Smooth muscle cell (in vitro differentiated cells): ENCODE data around the gene PRAC1. TPM values are rescaled to one million over a fixed set of nuclear protein-coding genes. Genes with fewer than 3 reads are reported as not detected.

Experiments used
- DNase-seq: peaks from one replicate; lab custom pipeline; 2025; ENCODE audit not compliant: unreplicated experiment; lab: John Stamatoyannopoulos, UW
- H2AFZ ChIP-seq: fragments of 200-600 bp; sonication (generic); 2 replicates; pipeline ENCODE4 v1.6.0; 2016; ENCODE audit warnings: antibody characterized with exemption, low read depth, mild to moderate bottlenecking
- H3F3A ChIP-seq: fragments of 200-600 bp; sonication (generic); 2 replicates; pipeline ENCODE4 v1.6.0; 2017; ENCODE audit warnings: antibody characterized with exemption, low read depth
- H3K27ac ChIP-seq: fragments of 200-600 bp; sonication (generic); 2 replicates; pipeline ENCODE4 v1.5.1; 2016; ENCODE audit warnings: low read depth, mild to moderate bottlenecking
- H3K27me3 ChIP-seq: fragments of 200-600 bp; sonication (generic); 2 replicates; pipeline ENCODE4 v1.6.1; 2016; ENCODE audit warnings: low read depth, mild to moderate bottlenecking
- H3K36me3 ChIP-seq: fragments of 200-600 bp; sonication (generic); 2 replicates; pipeline ENCODE4 v1.5.1; 2016; ENCODE audit warnings: low read depth
- H3K4me1 ChIP-seq: fragments of 200-600 bp; sonication (generic); 2 replicates; pipeline ENCODE4 v1.5.1; 2016; ENCODE audit warnings: low read depth
- H3K4me2 ChIP-seq: fragments of 200-600 bp; sonication (generic); 2 replicates; pipeline ENCODE4 v1.6.0; 2016; ENCODE audit warnings: mild to moderate bottlenecking
- H3K4me3 ChIP-seq: fragments of 200-600 bp; sonication (generic); 2 replicates; pipeline ENCODE4 v1.5.1; 2016; ENCODE audit warnings: mild to moderate bottlenecking
- H3K79me2 ChIP-seq: fragments of 200-600 bp; sonication (generic); 2 replicates; pipeline ENCODE4 v1.6.0; 2016; ENCODE audit warnings: low read depth, mild to moderate bottlenecking
- H3K9ac ChIP-seq: fragments of 200-600 bp; sonication (generic); 2 replicates; pipeline ENCODE4 v1.6.0; 2016; ENCODE audit warnings: low read depth
- H3K9me3 ChIP-seq: fragments of 200-600 bp; sonication (generic); replicated peaks from 2 replicates; pipeline ENCODE4 v1.5.1; 2016; ENCODE audit warnings: low read depth
- H4K20me1 ChIP-seq: fragments of 200-600 bp; sonication (generic); 2 replicates; pipeline ENCODE4 v1.6.0; 2016; ENCODE audit warnings: low read depth
- WGBS: methylation state at CpG from one replicate; pipeline ENCODE4 v1.1.7; 2016; ENCODE audit warnings: low lambda C conversion rate; 5-methylcytosine and 5-hydroxymethylcytosine counted together
- polyA plus RNA-seq: library from polyadenylated mRNA; unstranded; fragments of >200 nt; fragmentation: Nextera tagmentation; extraction: Ambion mirVana; gene quantifications from 2 replicates; pipeline ENCODE4 v1.2.1, GENCODE V29; 2016
- total RNA-seq: library from RNA; depleted of rRNA; stranded (reverse); fragments of >200 nt; gene quantifications from 2 replicates; pipeline ENCODE4 v1.2.3, GENCODE V29; 2014
- TF ChIP-seq, protein P1 (sequence below): fragments of 200-600 bp; sonication (generic); IDR thresholded peaks from 2 replicates; pipeline ENCODE4 v1.5.1; 2017; ENCODE audit warnings: borderline replicate concordance, mild to moderate bottlenecking, antibody characterized with exemption; ENCODE audit not compliant: insufficient read depth, poor library complexity, severe bottlenecking

PRAC1 gene
- total and polyA plus RNA-seq, 2 experiments from 2014 or later: 6.5 TPM; not detected in 1

DNA sequence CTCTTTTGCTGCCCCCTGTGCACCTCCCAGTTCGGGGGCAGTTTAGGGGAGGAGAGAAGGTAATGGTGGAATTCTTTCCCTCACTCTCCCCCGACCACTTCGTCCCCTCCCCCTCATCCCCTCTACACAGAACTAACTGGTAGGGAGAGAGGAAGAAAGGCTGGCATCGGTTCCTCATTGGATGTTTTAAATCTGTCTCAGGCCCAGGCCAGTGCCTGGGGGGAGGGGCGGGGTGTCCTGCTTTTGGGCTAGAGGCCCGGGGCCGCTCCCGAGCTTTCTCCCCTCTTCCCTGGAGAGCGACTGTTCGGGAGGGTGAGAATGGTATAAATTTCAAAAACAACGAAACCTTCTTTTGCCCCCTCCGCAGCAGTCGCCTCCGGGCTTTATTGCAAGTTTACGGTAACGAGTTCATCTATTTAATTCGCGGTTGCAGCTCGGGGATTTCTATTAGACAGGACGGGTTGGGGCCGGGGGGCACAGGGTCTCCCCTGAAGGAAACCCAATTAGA is 651 bp upstream of the PRAC1 start, which contains the start of gene PRAC2:
PRAC2 (plus strand) TSS at position 271 of the 508 bp plus-strand sequence. CDS start 1,226 bp downstream, outside the sequence.
- no peaks in the 10 kb centered on the region for H3K36me3 ChIP-seq
- H3K27ac ChIP-seq: peak within 1 kb of the TSS; percentile 34
- H2AFZ ChIP-seq: peak within 1 kb of the TSS; percentile 60
- H3K27me3 ChIP-seq: peaks cover 47% of the 10 kb centered on the region
- 2% methylated on average over 19 of the region's 21 CpGs for WGBS
- no peaks in the 10 kb centered on the region for H4K20me1 ChIP-seq
- peak within 1 kb of the TSS; percentile 42 for H3K4me3 ChIP-seq
- H3K9ac ChIP-seq: peak within 1 kb of the TSS; percentile 11
- no peaks in the 10 kb centered on the region for H3K79me2 ChIP-seq
- H3K9me3 ChIP-seq: no peaks in the 10 kb centered on the region
- TF ChIP-seq, protein P1, sequence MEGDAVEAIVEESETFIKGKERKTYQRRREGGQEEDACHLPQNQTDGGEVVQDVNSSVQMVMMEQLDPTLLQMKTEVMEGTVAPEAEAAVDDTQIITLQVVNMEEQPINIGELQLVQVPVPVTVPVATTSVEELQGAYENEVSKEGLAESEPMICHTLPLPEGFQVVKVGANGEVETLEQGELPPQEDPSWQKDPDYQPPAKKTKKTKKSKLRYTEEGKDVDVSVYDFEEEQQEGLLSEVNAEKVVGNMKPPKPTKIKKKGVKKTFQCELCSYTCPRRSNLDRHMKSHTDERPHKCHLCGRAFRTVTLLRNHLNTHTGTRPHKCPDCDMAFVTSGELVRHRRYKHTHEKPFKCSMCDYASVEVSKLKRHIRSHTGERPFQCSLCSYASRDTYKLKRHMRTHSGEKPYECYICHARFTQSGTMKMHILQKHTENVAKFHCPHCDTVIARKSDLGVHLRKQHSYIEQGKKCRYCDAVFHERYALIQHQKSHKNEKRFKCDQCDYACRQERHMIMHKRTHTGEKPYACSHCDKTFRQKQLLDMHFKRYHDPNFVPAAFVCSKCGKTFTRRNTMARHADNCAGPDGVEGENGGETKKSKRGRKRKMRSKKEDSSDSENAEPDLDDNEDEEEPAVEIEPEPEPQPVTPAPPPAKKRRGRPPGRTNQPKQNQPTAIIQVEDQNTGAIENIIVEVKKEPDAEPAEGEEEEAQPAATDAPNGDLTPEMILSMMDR: no peak
- H3F3A ChIP-seq: peaks cover 10% of the 10 kb centered on the region
- H3K4me1 ChIP-seq: no peaks in the 10 kb centered on the region
- DNase-seq: no peak
- H3K4me2 ChIP-seq: peak within 1 kb of the TSS; percentile 83

DNA sequence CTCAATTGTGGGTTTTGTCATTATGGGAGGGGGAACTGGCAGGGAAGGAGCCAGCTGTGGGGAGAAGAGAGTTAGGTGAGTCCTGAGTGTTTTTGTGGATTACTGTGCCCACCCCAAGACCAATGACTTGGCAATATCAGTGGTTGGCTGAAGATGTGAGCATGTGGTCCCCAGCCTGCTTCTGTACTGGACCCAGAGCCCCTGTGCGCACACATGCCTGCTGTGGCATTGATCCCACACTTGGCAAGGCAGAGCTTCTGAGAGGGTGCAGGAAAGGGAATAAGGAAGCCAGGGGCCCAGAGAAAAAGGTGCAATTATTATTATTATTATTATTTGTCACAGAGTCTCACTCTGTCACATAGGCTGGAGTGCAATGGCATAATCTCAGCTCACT is 1.3 kb downstream of the PRAC1 start:
- Histone ChIP-seq H3K9ac (no peak overlapping the region), H4K20me1 (no peaks in the 10 kb centered on the region), H3K27ac (peak overlapping the region; percentile 89), H3K79me2 (peaks cover 10% of the 10 kb centered on the region), H2AFZ (no peak overlapping the region), H3K4me1 (no peaks in the 10 kb centered on the region), H3K4me3 (no peak overlapping the region), H3F3A (peaks cover 10% of the 10 kb centered on the region), H3K27me3 (peaks cover 28% of the 10 kb centered on the region), H3K4me2 (peak overlapping the region; percentile 87), H3K9me3 (no peaks in the 10 kb centered on the region), H3K36me3 (no peaks in the 10 kb centered on the region)
- 93% methylated on average over 1 of the region's 1 CpG for WGBS
- DNase-seq: no peak
- TF ChIP-seq, protein P1: no peak

DNA sequence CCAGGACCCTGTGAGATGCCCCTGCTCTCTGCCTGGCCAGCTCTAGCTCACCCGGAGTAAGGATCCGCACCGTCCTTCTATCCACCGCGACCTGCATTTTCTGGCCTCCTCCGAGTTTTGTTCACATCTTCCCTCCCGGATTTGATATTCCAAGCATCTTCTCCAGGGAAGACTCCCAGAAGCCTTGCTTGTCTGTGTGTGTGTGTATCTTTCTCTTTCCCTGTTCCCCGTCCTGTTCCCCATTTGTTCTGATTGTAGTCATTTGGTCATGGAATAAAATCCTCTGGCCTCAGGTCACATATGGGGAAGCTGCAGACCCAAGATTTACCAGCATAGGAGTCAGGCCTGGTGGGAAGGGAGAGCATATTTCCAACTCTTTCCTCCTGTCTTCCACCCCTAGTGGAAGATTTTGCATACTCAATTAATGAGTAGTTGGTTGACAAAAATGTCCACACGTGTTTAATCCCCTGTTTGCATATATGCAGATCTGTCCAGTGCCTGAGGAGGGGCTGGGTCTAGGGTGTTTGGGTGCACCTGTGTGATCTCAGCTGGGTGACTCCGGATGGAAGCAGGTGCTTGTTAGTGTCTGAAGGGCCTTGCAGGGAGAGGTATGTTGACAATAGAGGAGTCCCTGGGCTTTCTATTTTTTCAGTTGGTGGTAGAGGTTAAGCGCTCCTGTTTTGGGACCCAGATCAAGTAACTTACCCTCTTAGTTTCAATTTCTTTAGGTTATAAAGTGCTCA is 1.9 kb downstream of the PRAC1 start:
- H4K20me1 ChIP-seq: no peaks in the 10 kb centered on the region
- H2AFZ ChIP-seq: no peak overlapping the region
- no peak for DNase-seq
- WGBS: 22% methylated on average over 11 of the region's 11 CpGs
- H3K4me1 ChIP-seq: no peaks in the 10 kb centered on the region
- H3K36me3 ChIP-seq: no peaks in the 10 kb centered on the region
- peaks cover 22% of the 10 kb centered on the region for H3K27me3 ChIP-seq
- peak overlapping the region; percentile 87 for H3K4me2 ChIP-seq
- peak overlapping the region; percentile 77 for H3K9ac ChIP-seq
- peaks cover 10% of the 10 kb centered on the region for H3K79me2 ChIP-seq
- H3K4me3 ChIP-seq: peak overlapping the region; percentile 40
- TF ChIP-seq, protein P1: no peak
- H3F3A ChIP-seq: peaks cover 10% of the 10 kb centered on the region
- no peaks in the 10 kb centered on the region for H3K9me3 ChIP-seq
- H3K27ac ChIP-seq: peak overlapping the region; percentile 89
